ENCODE results near the gene HDAC4. TPM values are rescaled to one million over a fixed set of nuclear protein-coding genes. Genes with fewer than 3 reads are reported as not detected.

The HDAC4 gene
- total RNA-seq, 1 donor from 2014 or later = 7.8 TPM

- no peak for TF ChIP-seq CTCF (IDR thresholded peaks at IDR 0.05; ENCODE audit: insufficient read depth, low read length, poor library complexity, severe bottlenecking)
- H3K36me3 ChIP-seq (ENCODE audit: control insufficient read depth, insufficient read depth, low read length) = peaks cover 1% of the 10 kb centered on the region
- H3K4me3 ChIP-seq (ENCODE audit: low read depth, low read length) = no peak overlapping the region
- H3K27me3 ChIP-seq (ENCODE audit: control insufficient read depth, insufficient read depth, low read length) = no peaks in the 10 kb centered on the region
- no peak for DNase-seq (ENCODE audit: low read depth)
Observed at GRCh38 chr2:239199041-239199768, 201.6 kb downstream of the HDAC4 start.

- peaks cover 1% of the 10 kb centered on the region for H3K36me3 ChIP-seq (ENCODE audit: control insufficient read depth, insufficient read depth, low read length)
- TF ChIP-seq CTCF (IDR thresholded peaks at IDR 0.05; ENCODE audit: insufficient read depth, low read length, poor library complexity, severe bottlenecking) = no peak
- no peak for DNase-seq (ENCODE audit: low read depth)
Observed at GRCh38 chr2:239198221-239198620, 202.6 kb downstream of the HDAC4 start.

GRCh38 chr2:239197146-239197545, 203.7 kb downstream of the HDAC4 start:
- no peak for TF ChIP-seq CTCF (IDR thresholded peaks at IDR 0.05; ENCODE audit: insufficient read depth, low read length, poor library complexity, severe bottlenecking)
- no peak for DNase-seq (ENCODE audit: low read depth)

More at GRCh38 chr2:239198221-239198620, 202.6 kb downstream of the HDAC4 start:
- H3K27me3 ChIP-seq (ENCODE audit: control insufficient read depth, insufficient read depth, low read length) = no peaks in the 10 kb centered on the region
- no peak overlapping the region for H3K4me3 ChIP-seq (ENCODE audit: low read depth, low read length)

GRCh38 chr2:239196474-239197021, 204.3 kb downstream of the HDAC4 start:
- Histone ChIP-seq H3K27me3 (ENCODE audit: control insufficient read depth, insufficient read depth, low read length) (no peaks in the 10 kb centered on the region), H3K4me3 (ENCODE audit: low read depth, low read length) (no peak overlapping the region), H3K36me3 (ENCODE audit: control insufficient read depth, insufficient read depth, low read length) (peaks cover 1% of the 10 kb centered on the region)
- TF ChIP-seq CTCF (IDR thresholded peaks at IDR 0.05; ENCODE audit: insufficient read depth, low read length, poor library complexity, severe bottlenecking) = no peak
- DNase-seq (ENCODE audit: low read depth) = no peak

More at GRCh38 chr2:239197146-239197545, 203.7 kb downstream of the HDAC4 start:
- Histone ChIP-seq H3K27me3 (ENCODE audit: control insufficient read depth, insufficient read depth, low read length) (no peaks in the 10 kb centered on the region), H3K36me3 (ENCODE audit: control insufficient read depth, insufficient read depth, low read length) (peaks cover 1% of the 10 kb centered on the region), H3K4me3 (ENCODE audit: low read depth, low read length) (no peak overlapping the region)

- Histone ChIP-seq H3K27me3 (ENCODE audit: control insufficient read depth, insufficient read depth, low read length) (no peaks in the 10 kb centered on the region), H3K36me3 (ENCODE audit: control insufficient read depth, insufficient read depth, low read length) (peaks cover 1% of the 10 kb centered on the region), H3K4me3 (ENCODE audit: low read depth, low read length) (no peak overlapping the region)
- no peak for DNase-seq (ENCODE audit: low read depth)
- no peak for TF ChIP-seq CTCF (IDR thresholded peaks at IDR 0.05; ENCODE audit: insufficient read depth, low read length, poor library complexity, severe bottlenecking)
Observed at GRCh38 chr2:239195992-239196391, 204.8 kb downstream of the HDAC4 start.

Measured in kidney epithelial cell (primary cell).